ENCODE measurements around the gene RPL3. TPM values are rescaled to one million over a fixed set of nuclear protein-coding genes. Genes with fewer than 3 reads are reported as not detected.
A peak's percentile ranks its signal among the peaks of the same experiment; 100 is the strongest.
"Not testable (repeated sequence)": the region's sequence is repeated elsewhere in the genome, so short reads cannot be mapped to it uniquely, and the experiment has no call there.

The RPL3 gene
- total RNA-seq, 1 experiment from 2014 or later, result 3,475 TPM

- Mint-ChIP-seq H3K27ac (ENCODE audit: low read depth, unreplicated experiment) (no peak overlapping the region), H3K4me1 (ENCODE audit: insufficient read depth, unreplicated experiment) (peaks cover 16% of the 10 kb centered on the region), H3K4me3 (ENCODE audit: unreplicated experiment) (no peak overlapping the region), H3K9me3 (ENCODE audit: unreplicated experiment) (no peaks in the 10 kb centered on the region), H3K36me3 (ENCODE audit: insufficient read depth, unreplicated experiment) (no peaks in the 10 kb centered on the region), H3K27me3 (ENCODE audit: insufficient read depth, unreplicated experiment) (no peaks in the 10 kb centered on the region)
- intact Hi-C loops (cut with micrococcal nuclease), result no loop called here
- no TSS peak for BruUV-seq (replicated peaks)
- ChIA-PET POLR2A (interaction anchor here (2.2 kb wide), 1 partner anchor 9 kb away, joined by 7 read pairs; the partner anchor contains the start of gene RPL3), CTCF (interaction anchor here (0.6 to 1.0 kb wide), 2 partner anchors 15 to 16 kb away, joined by 3 to 6 read pairs; no protein-coding TSS in a partner anchor)
- TF ChIP-seq, protein P1, sequence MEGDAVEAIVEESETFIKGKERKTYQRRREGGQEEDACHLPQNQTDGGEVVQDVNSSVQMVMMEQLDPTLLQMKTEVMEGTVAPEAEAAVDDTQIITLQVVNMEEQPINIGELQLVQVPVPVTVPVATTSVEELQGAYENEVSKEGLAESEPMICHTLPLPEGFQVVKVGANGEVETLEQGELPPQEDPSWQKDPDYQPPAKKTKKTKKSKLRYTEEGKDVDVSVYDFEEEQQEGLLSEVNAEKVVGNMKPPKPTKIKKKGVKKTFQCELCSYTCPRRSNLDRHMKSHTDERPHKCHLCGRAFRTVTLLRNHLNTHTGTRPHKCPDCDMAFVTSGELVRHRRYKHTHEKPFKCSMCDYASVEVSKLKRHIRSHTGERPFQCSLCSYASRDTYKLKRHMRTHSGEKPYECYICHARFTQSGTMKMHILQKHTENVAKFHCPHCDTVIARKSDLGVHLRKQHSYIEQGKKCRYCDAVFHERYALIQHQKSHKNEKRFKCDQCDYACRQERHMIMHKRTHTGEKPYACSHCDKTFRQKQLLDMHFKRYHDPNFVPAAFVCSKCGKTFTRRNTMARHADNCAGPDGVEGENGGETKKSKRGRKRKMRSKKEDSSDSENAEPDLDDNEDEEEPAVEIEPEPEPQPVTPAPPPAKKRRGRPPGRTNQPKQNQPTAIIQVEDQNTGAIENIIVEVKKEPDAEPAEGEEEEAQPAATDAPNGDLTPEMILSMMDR (IDR thresholded peaks at IDR 0.05; ENCODE audit: unreplicated experiment), result no peak
- no peak for DNase-seq (ENCODE audit: unreplicated experiment)
Observed at GRCh38 chr22:39327995-39328754, 8.8 kb upstream of the RPL3 start.

GRCh38 chr22:39325392-39325932 is 6.0 kb upstream of the RPL3 start:
- no peak overlapping the region for H3K4me3 Mint-ChIP-seq (ENCODE audit: unreplicated experiment)
- BruUV-seq (replicated peaks), result no TSS peak
- TF ChIP-seq, protein P1 (IDR thresholded peaks at IDR 0.05; ENCODE audit: unreplicated experiment), result no peak
- no peaks in the 10 kb centered on the region for H3K27me3 Mint-ChIP-seq (ENCODE audit: insufficient read depth, unreplicated experiment)
- intact Hi-C loops (cut with micrococcal nuclease), result no loop called here
- H3K9me3 Mint-ChIP-seq (ENCODE audit: unreplicated experiment), result no peaks in the 10 kb centered on the region
- DNase-seq (ENCODE audit: unreplicated experiment), result no peak
- H3K36me3 Mint-ChIP-seq (ENCODE audit: insufficient read depth, unreplicated experiment), result peaks cover 5% of the 10 kb centered on the region
- POLR2A ChIA-PET, result no interaction called here
- peaks cover 16% of the 10 kb centered on the region for H3K4me1 Mint-ChIP-seq (ENCODE audit: insufficient read depth, unreplicated experiment)
- CTCF ChIA-PET, result no interaction called here
- no peak overlapping the region for H3K27ac Mint-ChIP-seq (ENCODE audit: low read depth, unreplicated experiment)

DNA sequence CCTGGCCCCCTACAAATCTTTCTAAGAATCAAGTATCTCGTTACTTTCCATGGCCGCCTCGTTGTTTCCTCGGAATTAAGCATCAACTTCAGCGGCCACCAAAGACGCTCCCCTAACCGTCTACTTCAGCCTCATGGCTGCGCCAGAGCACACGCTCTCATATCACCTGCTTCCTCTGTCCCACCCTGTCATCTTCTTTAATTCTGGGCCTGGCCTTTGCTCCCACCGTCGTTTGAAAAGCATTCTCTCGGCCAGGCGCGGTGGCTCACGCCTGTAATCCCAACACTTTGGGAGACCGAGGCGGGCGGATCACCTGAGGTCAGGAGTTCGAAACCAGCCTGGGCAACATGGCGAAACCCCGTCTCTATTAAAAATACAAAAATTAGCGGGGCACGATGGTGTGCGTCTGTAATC is 1.2 kb upstream of the RPL3 start:
- POLR2A ChIA-PET, result interaction anchor here (1.0 to 6.4 kb wide), 27 partner anchors 10 to 1535 kb away, joined by 3 to 102 read pairs (median 14); partner anchors contain the start of genes ATF4, CBX6, CBX7 and MIEF1
- H3K27ac Mint-ChIP-seq (ENCODE audit: low read depth, unreplicated experiment), result peak overlapping the region; percentile 100
- H3K9me3 Mint-ChIP-seq (ENCODE audit: unreplicated experiment); H3K27me3 Mint-ChIP-seq (ENCODE audit: insufficient read depth, unreplicated experiment); DNase-seq (ENCODE audit: unreplicated experiment); BruUV-seq (replicated peaks); intact Hi-C loops (cut with micrococcal nuclease): not testable (repeated sequence)
- peaks cover 24% of the 10 kb centered on the region for H3K4me1 Mint-ChIP-seq (ENCODE audit: insufficient read depth, unreplicated experiment)
- H3K36me3 Mint-ChIP-seq (ENCODE audit: insufficient read depth, unreplicated experiment), result peaks cover 49% of the 10 kb centered on the region
- CTCF ChIA-PET, result interaction anchor here (0.6 to 12.1 kb wide), 5 partner anchors 10 to 451 kb away, joined by 3 to 256 read pairs (median 4); no protein-coding TSS in a partner anchor
- H3K4me3 Mint-ChIP-seq (ENCODE audit: unreplicated experiment), result peak overlapping the region; percentile 99

DNA sequence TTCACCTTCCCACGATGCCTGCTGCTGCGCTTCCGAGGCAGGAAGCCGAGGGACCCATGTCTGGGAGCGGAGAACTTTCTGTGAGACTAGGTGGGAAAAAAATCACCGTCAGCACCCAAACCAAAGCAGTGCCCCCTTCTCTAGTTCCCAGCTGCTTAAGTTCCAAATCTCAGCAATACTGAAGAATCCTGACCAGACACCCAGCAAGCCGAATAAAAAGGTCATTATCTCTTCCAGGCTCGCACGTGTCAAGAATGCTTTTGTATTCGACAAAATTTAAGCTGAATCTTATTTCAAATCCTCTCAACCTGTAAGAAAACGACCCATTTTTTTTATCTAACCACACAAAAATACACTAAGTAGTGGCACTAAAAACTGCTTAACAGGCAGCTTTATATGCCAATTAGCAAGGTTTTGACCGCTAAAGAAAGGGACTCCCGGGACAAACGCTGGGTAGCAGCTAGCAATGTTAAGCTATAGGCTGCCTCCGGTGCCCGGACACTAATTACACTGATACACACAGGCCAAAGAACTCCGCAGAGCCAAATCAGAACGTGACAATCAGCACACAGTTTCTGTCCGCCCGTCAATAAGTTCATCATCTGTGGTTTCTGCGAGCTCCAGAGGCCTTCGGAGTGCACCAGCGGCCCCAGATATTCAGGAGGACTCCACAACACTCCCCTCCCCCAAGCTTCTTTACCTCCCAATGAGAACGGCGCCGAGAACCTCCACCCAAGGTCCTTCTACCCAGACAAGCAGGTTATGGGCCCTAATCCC is 728 bp downstream of the RPL3 start:
- Mint-ChIP-seq H3K4me3 (ENCODE audit: unreplicated experiment) (peak overlapping the region; percentile 99), H3K27me3 (ENCODE audit: insufficient read depth, unreplicated experiment) (no peaks in the 10 kb centered on the region), H3K27ac (ENCODE audit: low read depth, unreplicated experiment) (peak overlapping the region; percentile 100), H3K9me3 (ENCODE audit: unreplicated experiment) (no peaks in the 10 kb centered on the region), H3K4me1 (ENCODE audit: insufficient read depth, unreplicated experiment) (peaks cover 15% of the 10 kb centered on the region), H3K36me3 (ENCODE audit: insufficient read depth, unreplicated experiment) (peaks cover 69% of the 10 kb centered on the region)
- DNase-seq (ENCODE audit: unreplicated experiment), result no peak
- ChIA-PET POLR2A (interaction anchor here (0.6 to 6.4 kb wide), 45 partner anchors 8 to 1757 kb away, joined by 3 to 102 read pairs (median 7); partner anchors contain the start of genes ATF4, CBX6, CBX7 and GTPBP1), CTCF (interaction anchor here (0.7 to 12.1 kb wide), 8 partner anchors 9 to 449 kb away, joined by 3 to 256 read pairs (median 6); no protein-coding TSS in a partner anchor)
- TSS peak; percentile 69 for BruUV-seq (replicated peaks)
- intact Hi-C loops (cut with micrococcal nuclease), result loop anchor here (5.0 kb wide), 3 partner anchors 204 to 446 kb away; partner anchors contain the start of genes ATF4 and CBX6
- TF ChIP-seq, protein P1 (IDR thresholded peaks at IDR 0.05; ENCODE audit: unreplicated experiment), result no peak

Measured in MCF 10A (cell line).